Measurements from ENCODE around the gene KRTAP5-3. TPM values are rescaled to one million over a fixed set of nuclear protein-coding genes. Genes with fewer than 3 reads are reported as not detected.
"Not testable (repeated sequence)": the region's sequence is repeated elsewhere in the genome, so short reads cannot be mapped to it uniquely, and the experiment has no call there.

KRTAP5-3 gene
- total and polyA plus RNA-seq, 4 donors: not detected

- 35 to 44% methylated on average over 18 of the region's 18 CpGs for WGBS, 2 donors
- H3K9me3 ChIP-seq (ENCODE audit: control insufficient read depth, low read length); intact Hi-C loops (cut with DNase I); H3K4me3 ChIP-seq (ENCODE audit: low read length in 2 of 2); H3K27ac ChIP-seq (ENCODE audit: low read depth in 1 of 2, low read length in 2 of 2); H3K27me3 ChIP-seq (ENCODE audit: control insufficient read depth in 1 of 2, insufficient read depth in 2 of 2, low read length in 1 of 2); H3K36me3 ChIP-seq (ENCODE audit: control insufficient read depth in 1 of 2, insufficient read depth in 2 of 2, low read length in 1 of 2); H3K4me1 ChIP-seq (ENCODE audit: control insufficient read depth in 1 of 2, insufficient read depth in 2 of 2, low read length in 2 of 2); DNase-seq: not testable (repeated sequence)
- ATAC-seq (ENCODE audit: low FRiP score): peak; percentile 36
Measured at GRCh38 chr11:1607156-1607845, 962 bp downstream of the KRTAP5-3 start.

GRCh38 chr11:1605923-1606322, 2.3 kb downstream of the KRTAP5-3 start:
- H3K4me3 ChIP-seq (ENCODE audit: low read length in 2 of 2); H3K9me3 ChIP-seq (ENCODE audit: control insufficient read depth, low read length); H3K27ac ChIP-seq (ENCODE audit: low read depth in 1 of 2, low read length in 2 of 2); intact Hi-C loops (cut with DNase I); ATAC-seq (ENCODE audit: low FRiP score); H3K4me1 ChIP-seq (ENCODE audit: control insufficient read depth in 1 of 2, insufficient read depth in 2 of 2, low read length in 2 of 2); H3K36me3 ChIP-seq (ENCODE audit: control insufficient read depth in 1 of 2, insufficient read depth in 2 of 2, low read length in 1 of 2); DNase-seq; H3K27me3 ChIP-seq (ENCODE audit: control insufficient read depth in 1 of 2, insufficient read depth in 2 of 2, low read length in 1 of 2): not testable (repeated sequence)
- WGBS, 2 donors: 82 to 89% methylated on average over 13 of the region's 13 CpGs

- Histone ChIP-seq H3K9me3 (ENCODE audit: control insufficient read depth, low read length) (no peaks in the 10 kb centered on the region), H3K4me1 (ENCODE audit: control insufficient read depth in 1 of 2, insufficient read depth in 2 of 2, low read length in 2 of 2) (no peaks in the 10 kb centered on the region), H3K27ac (ENCODE audit: low read depth in 1 of 2, low read length in 2 of 2) (no peak overlapping the region), H3K27me3 (ENCODE audit: control insufficient read depth in 1 of 2, insufficient read depth in 2 of 2, low read length in 1 of 2) (no peaks in the 10 kb centered on the region), H3K36me3 (ENCODE audit: control insufficient read depth in 1 of 2, insufficient read depth in 2 of 2, low read length in 1 of 2) (no peaks in the 10 kb centered on the region), H3K4me3 (ENCODE audit: low read length in 2 of 2) (no peak overlapping the region)
- ATAC-seq (ENCODE audit: low FRiP score) (no peak), DNase-seq (no peak)
- 86 to 87% methylated on average over 7 of the region's 7 CpGs for WGBS, 2 donors
- intact Hi-C loops (cut with DNase I): no loop called here
Measured at GRCh38 chr11:1604711-1605110, 3.6 kb downstream of the KRTAP5-3 start.

GRCh38 chr11:1604181-1604580, 4.1 kb downstream of the KRTAP5-3 start:
- Histone ChIP-seq H3K27me3 (ENCODE audit: control insufficient read depth in 1 of 2, insufficient read depth in 2 of 2, low read length in 1 of 2) (no peaks in the 10 kb centered on the region), H3K27ac (ENCODE audit: low read depth in 1 of 2, low read length in 2 of 2) (no peak overlapping the region), H3K36me3 (ENCODE audit: control insufficient read depth in 1 of 2, insufficient read depth in 2 of 2, low read length in 1 of 2) (no peaks in the 10 kb centered on the region), H3K4me1 (ENCODE audit: control insufficient read depth in 1 of 2, insufficient read depth in 2 of 2, low read length in 2 of 2) (no peaks in the 10 kb centered on the region), H3K4me3 (ENCODE audit: low read length in 2 of 2) (no peak overlapping the region), H3K9me3 (ENCODE audit: control insufficient read depth, low read length) (no peaks in the 10 kb centered on the region)
- WGBS, 2 donors: 89 to 90% methylated on average over 11 of the region's 11 CpGs
- ATAC-seq (ENCODE audit: low FRiP score): no peak
- intact Hi-C loops (cut with DNase I): no loop called here
- no peak for DNase-seq

- H3K36me3 ChIP-seq (ENCODE audit: control insufficient read depth in 1 of 2, insufficient read depth in 2 of 2, low read length in 1 of 2): no peaks in the 10 kb centered on the region
- H3K4me1 ChIP-seq (ENCODE audit: control insufficient read depth in 1 of 2, insufficient read depth in 2 of 2, low read length in 2 of 2): no peaks in the 10 kb centered on the region
- no peaks in the 10 kb centered on the region for H3K27me3 ChIP-seq (ENCODE audit: control insufficient read depth in 1 of 2, insufficient read depth in 2 of 2, low read length in 1 of 2)
- intact Hi-C loops (cut with DNase I): no loop called here
- ATAC-seq (ENCODE audit: low FRiP score): no peak
- no peaks in the 10 kb centered on the region for H3K9me3 ChIP-seq (ENCODE audit: control insufficient read depth, low read length)
- no peak for DNase-seq
- no peak overlapping the region for H3K4me3 ChIP-seq (ENCODE audit: low read length in 2 of 2)
- 63 to 74% methylated on average over 1 of the region's 1 CpG for WGBS, 2 donors
- H3K27ac ChIP-seq (ENCODE audit: low read depth in 1 of 2, low read length in 2 of 2): no peak overlapping the region
Measured at GRCh38 chr11:1603629-1604028, 4.6 kb downstream of the KRTAP5-3 start.

GRCh38 chr11:1601663-1602062, 6.6 kb downstream of the KRTAP5-3 start:
- H3K27me3 ChIP-seq (ENCODE audit: control insufficient read depth in 1 of 2, insufficient read depth in 2 of 2, low read length in 1 of 2); H3K36me3 ChIP-seq (ENCODE audit: control insufficient read depth in 1 of 2, insufficient read depth in 2 of 2, low read length in 1 of 2); H3K4me3 ChIP-seq (ENCODE audit: low read length in 2 of 2); ATAC-seq (ENCODE audit: low FRiP score); H3K4me1 ChIP-seq (ENCODE audit: control insufficient read depth in 1 of 2, insufficient read depth in 2 of 2, low read length in 2 of 2); intact Hi-C loops (cut with DNase I); H3K27ac ChIP-seq (ENCODE audit: low read depth in 1 of 2, low read length in 2 of 2); H3K9me3 ChIP-seq (ENCODE audit: control insufficient read depth, low read length); DNase-seq: not testable (repeated sequence)
- WGBS, 2 donors: 50 to 62% methylated on average over 3 of the region's 3 CpGs

GRCh38 chr11:1600626-1601025, 7.6 kb downstream of the KRTAP5-3 start:
- no peaks in the 10 kb centered on the region for H3K36me3 ChIP-seq (ENCODE audit: control insufficient read depth in 1 of 2, insufficient read depth in 2 of 2, low read length in 1 of 2)
- H3K4me3 ChIP-seq (ENCODE audit: low read length in 2 of 2): no peak overlapping the region
- H3K27ac ChIP-seq (ENCODE audit: low read depth in 1 of 2, low read length in 2 of 2): no peak overlapping the region
- 71 to 77% methylated on average over 5 of the region's 5 CpGs for WGBS, 2 donors
- no peak for DNase-seq
- no peaks in the 10 kb centered on the region for H3K4me1 ChIP-seq (ENCODE audit: control insufficient read depth in 1 of 2, insufficient read depth in 2 of 2, low read length in 2 of 2)
- no peak for ATAC-seq (ENCODE audit: low FRiP score)
- no peaks in the 10 kb centered on the region for H3K9me3 ChIP-seq (ENCODE audit: control insufficient read depth, low read length)
- H3K27me3 ChIP-seq (ENCODE audit: control insufficient read depth in 1 of 2, insufficient read depth in 2 of 2, low read length in 1 of 2): no peaks in the 10 kb centered on the region
- intact Hi-C loops (cut with DNase I): no loop called here

GRCh38 chr11:1598816-1599215, 9.4 kb downstream of the KRTAP5-3 start:
- no peak overlapping the region for H3K27ac ChIP-seq (ENCODE audit: low read depth in 1 of 2, low read length in 2 of 2)
- DNase-seq (no peak), ATAC-seq (ENCODE audit: low FRiP score) (no peak)
- H3K9me3 ChIP-seq (ENCODE audit: control insufficient read depth, low read length): no peaks in the 10 kb centered on the region
- H3K36me3 ChIP-seq (ENCODE audit: control insufficient read depth in 1 of 2, insufficient read depth in 2 of 2, low read length in 1 of 2): no peaks in the 10 kb centered on the region
- no peaks in the 10 kb centered on the region for H3K27me3 ChIP-seq (ENCODE audit: control insufficient read depth in 1 of 2, insufficient read depth in 2 of 2, low read length in 1 of 2)
- WGBS, 2 donors: 71 to 77% methylated on average over 6 of the region's 6 CpGs
- intact Hi-C loops (cut with DNase I): no loop called here
- no peaks in the 10 kb centered on the region for H3K4me1 ChIP-seq (ENCODE audit: control insufficient read depth in 1 of 2, insufficient read depth in 2 of 2, low read length in 2 of 2)
- no peak overlapping the region for H3K4me3 ChIP-seq (ENCODE audit: low read length in 2 of 2)

- intact Hi-C loops (cut with DNase I); H3K27ac ChIP-seq (ENCODE audit: low read depth in 1 of 2, low read length in 2 of 2); ATAC-seq (ENCODE audit: low FRiP score); H3K4me3 ChIP-seq (ENCODE audit: low read length in 2 of 2); H3K36me3 ChIP-seq (ENCODE audit: control insufficient read depth in 1 of 2, insufficient read depth in 2 of 2, low read length in 1 of 2); DNase-seq; H3K27me3 ChIP-seq (ENCODE audit: control insufficient read depth in 1 of 2, insufficient read depth in 2 of 2, low read length in 1 of 2); H3K4me1 ChIP-seq (ENCODE audit: control insufficient read depth in 1 of 2, insufficient read depth in 2 of 2, low read length in 2 of 2); H3K9me3 ChIP-seq (ENCODE audit: control insufficient read depth, low read length): not testable (repeated sequence)
- 81 to 90% methylated on average over 3 of the region's 3 CpGs for WGBS, 2 donors
Measured at GRCh38 chr11:1598406-1598805, 9.9 kb downstream of the KRTAP5-3 start.
